IPS DF 4.7 (cell line): Measurements from ENCODE around the gene PPP2R5E.
"Not testable (repeated sequence)": the region's sequence is repeated elsewhere in the genome, so short reads cannot be mapped to it uniquely, and the experiment has no call there.

ENCODE experiments used
- DNase-seq: peaks from one replicate; pipeline ENCODE4 v3.0.0-alpha.2; 2013; ENCODE audit warnings: low spot score; ENCODE audit errors: extremely low read depth

The PPP2R5E gene

GRCh38 chr14:63543000-63543825 lies at the start of gene PPP2R5E:
TSS of gene PPP2R5E (minus strand) at chr14:63543377. CDS start at chr14:63539685, 3,692 bp downstream.
- DNase-seq = peak; percentile 96

GRCh38 chr14:63583046-63583445 lies 39.9 kb upstream of the PPP2R5E start:
- DNase-seq = not testable (repeated sequence)

- no peak for DNase-seq
Observed at GRCh38 chr14:63581491-63581890, 38.3 kb upstream of the PPP2R5E start.

GRCh38 chr14:63578300-63578699 lies 35.1 kb upstream of the PPP2R5E start:
- DNase-seq = no peak

- no peak for DNase-seq
Observed at GRCh38 chr14:63573581-63573980, 30.4 kb upstream of the PPP2R5E start.

GRCh38 chr14:63565448-63565847 lies 22.3 kb upstream of the PPP2R5E start:
- no peak for DNase-seq

GRCh38 chr14:63564318-63564717 lies 21.1 kb upstream of the PPP2R5E start:
- no peak for DNase-seq

- DNase-seq = no peak
Observed at GRCh38 chr14:63563370-63564026, 20.3 kb upstream of the PPP2R5E start.

GRCh38 chr14:63562405-63562804 lies 19.2 kb upstream of the PPP2R5E start:
- DNase-seq = no peak

- no peak for DNase-seq
Observed at GRCh38 chr14:63555572-63555971, 12.4 kb upstream of the PPP2R5E start.

GRCh38 chr14:63551332-63551731 lies 8.2 kb upstream of the PPP2R5E start:
- DNase-seq = no peak

- no peak for DNase-seq
Observed at GRCh38 chr14:63547798-63548335, 4.7 kb upstream of the PPP2R5E start.

GRCh38 chr14:63545431-63545830 lies 2.3 kb upstream of the PPP2R5E start:
- DNase-seq = no peak

- no peak for DNase-seq
Observed at GRCh38 chr14:63544591-63545299, 1.6 kb upstream of the PPP2R5E start.

GRCh38 chr14:63543826-63544406 lies 739 bp upstream of the PPP2R5E start:
- DNase-seq = no peak

GRCh38 chr14:63542231-63542999 lies 762 bp downstream of the PPP2R5E start:
- no peak for DNase-seq

GRCh38 chr14:63535918-63536317 lies 7.3 kb downstream of the PPP2R5E start:
- no peak for DNase-seq

GRCh38 chr14:63533474-63533873 lies 9.7 kb downstream of the PPP2R5E start:
- DNase-seq = no peak

GRCh38 chr14:63524537-63525155 lies 18.5 kb downstream of the PPP2R5E start:
- no peak for DNase-seq

GRCh38 chr14:63523735-63524426 lies 19.3 kb downstream of the PPP2R5E start:
- no peak for DNase-seq
